Ishikawa (cell line): ENCODE results near the gene RNF121.

Source experiments
- CEBPB ChIP-seq: IDR thresholded peaks from 2 replicates; pipeline ENCODE4 v1.6.1; 2012
- CREB1 ChIP-seq: IDR thresholded peaks from 2 replicates; pipeline ENCODE4 v1.6.1; 2012; ENCODE audit warnings: low read depth
- EGR1 ChIP-seq: IDR thresholded peaks from 2 replicates; pipeline ENCODE4 v1.6.1; 2012
- EP300 ChIP-seq: IDR thresholded peaks from 2 replicates; pipeline ENCODE4 v1.6.1; 2012; ENCODE audit warnings: borderline replicate concordance
- FOXM1 ChIP-seq: IDR thresholded peaks from 2 replicates; pipeline ENCODE4 v1.6.1; 2012; ENCODE audit warnings: low read depth, borderline replicate concordance
- NFIC ChIP-seq: IDR thresholded peaks from 2 replicates; pipeline ENCODE4 v1.6.1; 2012
- RAD21 ChIP-seq: IDR thresholded peaks from 2 replicates; pipeline ENCODE4 v1.6.1; 2012; ENCODE audit warnings: low read depth
- TAF1 ChIP-seq: IDR thresholded peaks from 2 replicates; pipeline ENCODE4 v1.6.1; 2012; ENCODE audit warnings: low read depth, mild to moderate bottlenecking
- TCF12 ChIP-seq: IDR thresholded peaks from 2 replicates; pipeline ENCODE4 v1.6.1; 2012; ENCODE audit warnings: low read depth
- TEAD4 ChIP-seq: IDR thresholded peaks from 2 replicates; pipeline ENCODE4 v1.6.1; 2012
- YY1 ChIP-seq: IDR thresholded peaks from 2 replicates; pipeline ENCODE4 v1.6.1; 2012; ENCODE audit warnings: low read depth
- ZBTB7A ChIP-seq: IDR thresholded peaks from 2 replicates; pipeline ENCODE4 v1.6.1; 2012; ENCODE audit warnings: low read depth
- TF ChIP-seq, protein P1 (sequence below): IDR thresholded peaks from 2 replicates; pipeline ENCODE4 v1.6.1; 2012
- TF ChIP-seq, protein P2 (sequence below): IDR thresholded peaks from 2 replicates; pipeline ENCODE4 v1.6.1; 2012; ENCODE audit warnings: low read depth, mild to moderate bottlenecking
- TF ChIP-seq, protein P3 (sequence below): IDR thresholded peaks from 2 replicates; pipeline ENCODE4 v1.6.1; 2012

The RNF121 gene

DNA sequence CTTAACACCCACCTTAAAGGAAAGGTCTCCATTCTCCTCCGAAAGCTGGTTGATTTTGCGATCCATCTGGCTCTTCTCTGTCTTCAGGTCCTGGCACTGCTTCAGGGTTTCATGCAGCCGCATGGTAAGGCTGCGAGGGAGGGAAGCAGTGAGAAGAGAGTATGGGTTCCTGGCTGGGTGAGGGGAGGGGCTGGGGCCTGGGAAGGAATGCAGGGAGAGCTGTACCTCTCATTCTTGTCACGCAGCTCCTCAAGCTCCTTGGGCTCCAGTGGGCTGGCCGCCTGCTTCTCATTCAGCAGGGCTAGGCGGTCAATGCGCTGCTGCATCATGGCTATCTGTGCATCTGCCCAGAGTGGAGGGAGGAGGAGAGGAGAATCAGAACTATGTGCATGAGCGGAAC lies 89.3 kb downstream of the RNF121 start:
- no peak for TF ChIP-seq NFIC
- no peak for TF ChIP-seq TAF1
- TF ChIP-seq TCF12: no peak
- TF ChIP-seq CEBPB: no peak
- TF ChIP-seq, protein P1, sequence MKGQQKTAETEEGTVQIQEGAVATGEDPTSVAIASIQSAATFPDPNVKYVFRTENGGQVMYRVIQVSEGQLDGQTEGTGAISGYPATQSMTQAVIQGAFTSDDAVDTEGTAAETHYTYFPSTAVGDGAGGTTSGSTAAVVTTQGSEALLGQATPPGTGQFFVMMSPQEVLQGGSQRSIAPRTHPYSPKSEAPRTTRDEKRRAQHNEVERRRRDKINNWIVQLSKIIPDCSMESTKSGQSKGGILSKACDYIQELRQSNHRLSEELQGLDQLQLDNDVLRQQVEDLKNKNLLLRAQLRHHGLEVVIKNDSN: no peak
- no peak for TF ChIP-seq RAD21
- TF ChIP-seq FOXM1: no peak
- TF ChIP-seq, protein P2, sequence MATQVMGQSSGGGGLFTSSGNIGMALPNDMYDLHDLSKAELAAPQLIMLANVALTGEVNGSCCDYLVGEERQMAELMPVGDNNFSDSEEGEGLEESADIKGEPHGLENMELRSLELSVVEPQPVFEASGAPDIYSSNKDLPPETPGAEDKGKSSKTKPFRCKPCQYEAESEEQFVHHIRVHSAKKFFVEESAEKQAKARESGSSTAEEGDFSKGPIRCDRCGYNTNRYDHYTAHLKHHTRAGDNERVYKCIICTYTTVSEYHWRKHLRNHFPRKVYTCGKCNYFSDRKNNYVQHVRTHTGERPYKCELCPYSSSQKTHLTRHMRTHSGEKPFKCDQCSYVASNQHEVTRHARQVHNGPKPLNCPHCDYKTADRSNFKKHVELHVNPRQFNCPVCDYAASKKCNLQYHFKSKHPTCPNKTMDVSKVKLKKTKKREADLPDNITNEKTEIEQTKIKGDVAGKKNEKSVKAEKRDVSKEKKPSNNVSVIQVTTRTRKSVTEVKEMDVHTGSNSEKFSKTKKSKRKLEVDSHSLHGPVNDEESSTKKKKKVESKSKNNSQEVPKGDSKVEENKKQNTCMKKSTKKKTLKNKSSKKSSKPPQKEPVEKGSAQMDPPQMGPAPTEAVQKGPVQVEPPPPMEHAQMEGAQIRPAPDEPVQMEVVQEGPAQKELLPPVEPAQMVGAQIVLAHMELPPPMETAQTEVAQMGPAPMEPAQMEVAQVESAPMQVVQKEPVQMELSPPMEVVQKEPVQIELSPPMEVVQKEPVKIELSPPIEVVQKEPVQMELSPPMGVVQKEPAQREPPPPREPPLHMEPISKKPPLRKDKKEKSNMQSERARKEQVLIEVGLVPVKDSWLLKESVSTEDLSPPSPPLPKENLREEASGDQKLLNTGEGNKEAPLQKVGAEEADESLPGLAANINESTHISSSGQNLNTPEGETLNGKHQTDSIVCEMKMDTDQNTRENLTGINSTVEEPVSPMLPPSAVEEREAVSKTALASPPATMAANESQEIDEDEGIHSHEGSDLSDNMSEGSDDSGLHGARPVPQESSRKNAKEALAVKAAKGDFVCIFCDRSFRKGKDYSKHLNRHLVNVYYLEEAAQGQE: no peak
- TF ChIP-seq ZBTB7A: no peak
- TF ChIP-seq EP300: no peak
- no peak for TF ChIP-seq YY1
- TF ChIP-seq EGR1: no peak
- no peak for TF ChIP-seq CREB1
- TF ChIP-seq, protein P3, sequence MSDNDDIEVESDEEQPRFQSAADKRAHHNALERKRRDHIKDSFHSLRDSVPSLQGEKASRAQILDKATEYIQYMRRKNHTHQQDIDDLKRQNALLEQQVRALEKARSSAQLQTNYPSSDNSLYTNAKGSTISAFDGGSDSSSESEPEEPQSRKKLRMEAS: no peak
- TF ChIP-seq TEAD4: no peak

DNA sequence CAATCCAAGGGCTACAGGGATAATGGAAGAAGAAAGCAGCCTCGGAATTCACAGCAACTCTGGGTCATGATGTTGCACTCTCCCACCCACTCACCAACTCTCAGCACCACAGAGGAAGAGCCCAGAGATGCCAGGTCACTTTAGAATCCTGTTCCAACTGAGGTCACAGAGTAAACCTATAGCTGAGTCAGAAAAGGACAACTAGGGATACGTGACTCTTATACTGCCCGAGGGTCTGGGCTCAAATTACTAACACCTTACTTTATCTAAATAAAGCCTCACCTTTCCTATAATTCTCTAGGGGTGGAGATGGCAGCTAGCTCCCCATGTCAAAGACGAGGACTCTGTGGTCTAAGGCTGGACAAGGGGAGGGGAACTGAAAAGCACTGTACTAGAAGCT lies 94.5 kb downstream of the RNF121 start:
- TF ChIP-seq NFIC (no peak), YY1 (no peak)

DNA sequence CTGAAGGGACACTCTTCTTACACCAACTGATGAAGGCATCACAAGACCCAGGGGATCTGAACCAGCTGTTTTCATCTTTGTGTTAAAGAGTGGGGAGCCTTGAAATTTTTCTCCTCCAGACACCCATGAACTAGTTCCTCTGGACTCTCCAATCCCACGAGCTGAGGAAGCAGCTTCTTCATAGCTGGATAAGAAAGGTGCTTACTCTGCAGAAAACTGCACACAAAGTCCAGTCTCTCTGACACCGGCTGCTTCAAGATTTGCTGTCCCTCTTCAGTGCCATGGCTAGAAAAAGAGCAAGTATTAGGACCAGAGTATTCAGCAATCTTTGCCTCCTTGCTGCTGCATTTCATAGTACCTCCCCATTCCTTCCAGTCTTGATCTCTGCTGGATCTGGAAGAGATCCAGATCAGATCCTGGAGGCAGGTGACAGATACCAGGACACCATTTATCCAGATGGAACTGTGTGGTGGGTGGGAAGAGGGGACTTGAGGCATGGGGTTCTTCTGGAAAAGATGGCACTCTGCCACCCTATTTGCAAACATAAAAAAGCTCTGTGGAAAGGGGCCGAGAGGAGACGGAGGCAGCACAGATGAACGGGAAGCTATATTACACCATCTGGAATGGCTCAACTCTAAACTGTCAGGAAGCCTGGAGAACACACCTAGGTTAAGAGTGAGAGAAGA lies 95.4 kb downstream of the RNF121 start:
- TF ChIP-seq ZBTB7A (no peak), TAF1 (no peak), YY1 (no peak), TEAD4 (no peak), EP300 (no peak), TCF12 (no peak), RAD21 (no peak), FOXM1 (no peak), CREB1 (no peak), CEBPB (no peak)
- TF ChIP-seq, protein P2: no peak

DNA sequence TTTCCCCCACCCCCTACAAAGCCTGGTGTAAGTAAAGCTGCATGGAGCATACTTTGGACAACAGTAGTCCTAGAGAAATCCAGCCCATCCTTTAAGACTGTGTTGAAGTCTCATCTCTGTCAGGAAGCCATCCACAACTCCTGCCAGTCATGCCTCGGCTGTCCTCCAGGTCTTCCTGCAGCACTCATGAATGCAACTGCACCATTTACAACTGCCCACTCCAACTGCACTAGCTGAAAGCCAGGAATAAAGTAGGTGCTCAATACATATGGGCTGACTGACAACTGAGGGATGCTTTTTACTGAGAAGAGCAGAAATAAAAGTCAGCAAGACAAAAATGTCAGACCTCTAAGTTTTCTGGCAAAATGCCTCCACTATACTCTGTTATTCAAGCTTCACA lies 97.2 kb downstream of the RNF121 start:
- TF ChIP-seq YY1 (no peak), EGR1 (no peak), FOXM1 (no peak), TEAD4 (no peak), CREB1 (no peak), RAD21 (no peak), CEBPB (no peak), EP300 (no peak)
- TF ChIP-seq, protein P3: no peak

DNA sequence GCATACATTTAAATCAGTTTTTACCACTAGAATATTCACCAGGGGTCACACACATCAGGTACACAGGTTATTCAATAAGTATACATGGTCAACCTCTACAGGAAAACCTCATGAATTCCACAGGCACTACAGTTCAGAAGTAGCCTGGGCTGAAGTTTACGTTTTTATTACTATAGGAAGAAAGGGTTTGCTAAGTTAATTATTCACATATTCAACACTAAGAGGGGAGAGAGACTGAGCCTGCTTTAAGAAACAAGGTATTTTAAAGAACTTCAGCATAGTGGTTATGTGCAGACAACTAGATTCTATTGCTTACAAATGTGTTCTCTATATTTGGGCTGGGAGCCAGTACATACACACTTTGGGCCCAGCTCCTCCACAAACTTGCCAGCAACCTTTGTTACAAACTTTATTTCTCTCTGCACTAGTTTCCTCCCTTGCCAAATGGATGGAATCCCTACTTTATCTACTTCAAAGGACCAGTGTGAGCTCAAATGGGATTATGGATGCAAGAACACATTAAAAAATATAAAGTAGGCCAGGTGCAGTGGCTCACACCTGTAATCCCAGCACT lies 101.7 kb downstream of the RNF121 start:
- TF ChIP-seq TCF12 (no peak), EP300 (no peak), ZBTB7A (no peak), TAF1 (no peak), CREB1 (no peak), CEBPB (no peak)
- TF ChIP-seq, protein P2: no peak
